22Rv1 (cell line): Measurements from ENCODE around the gene RFC5.

Source experiments
- CTCF ChIP-seq: fragments of 450-650 bp; IDR thresholded peaks from 2 replicates; pipeline ENCODE4 v1.5.1; 2017; ENCODE audit warnings: mild to moderate bottlenecking
- ZFX ChIP-seq: fragments of 450-650 bp; IDR thresholded peaks from 2 replicates; pipeline ENCODE4 v1.6.1; 2017; ENCODE audit warnings: antibody characterized with exemption, borderline replicate concordance

DNA sequence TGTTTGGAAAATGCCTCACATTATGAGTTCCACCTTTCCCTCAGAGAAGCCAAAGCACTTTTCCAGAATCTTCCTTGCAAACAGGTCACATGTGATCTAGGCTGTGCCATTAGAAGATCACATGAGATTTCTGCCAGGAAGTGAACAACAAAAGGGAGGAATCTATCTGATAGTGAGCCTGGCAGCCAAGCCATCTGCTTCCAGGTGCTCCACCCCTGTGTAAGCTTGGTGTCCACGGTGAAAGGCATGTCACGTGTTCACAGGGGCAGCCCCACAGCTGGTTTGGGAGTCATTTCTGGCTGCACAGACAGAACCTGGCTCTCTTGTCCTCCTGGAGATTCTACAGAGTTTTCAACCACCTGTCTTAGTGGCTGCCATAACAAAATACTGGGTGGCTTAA is 44.2 kb upstream of the RFC5 start:
- TF ChIP-seq CTCF (no peak), ZFX (no peak)
